D721Med (cell line): ENCODE measurements around the gene TRABD.
A peak's percentile ranks its signal among the peaks of the same experiment; 100 is the strongest.
"Not testable (repeated sequence)": the region's sequence is repeated elsewhere in the genome, so short reads cannot be mapped to it uniquely, and the experiment has no call there.

Source experiments
- DNase-seq: peaks from one replicate; pipeline ENCODE4 v3.0.0; 2011; ENCODE audit warnings: low spot score; ENCODE audit not compliant: insufficient read length
- FAIRE-seq: peaks from 2 replicates; lab custom pipeline; 2011; peaks lifted over from hg19 to GRCh38; lab: Jason Lieb, UNC
- TF ChIP-seq, protein P1 (sequence below): IDR thresholded peaks from 2 replicates; pipeline ENCODE4 v1.5.1; 2012; ENCODE audit warnings: mild to moderate bottlenecking, control low read depth; ENCODE audit not compliant: insufficient read depth; ENCODE audit errors: missing control alignments

TRABD gene

GRCh38 chr22:50199829-50200460 lies 14.2 kb downstream of the TRABD start:
- TF ChIP-seq, protein P1, sequence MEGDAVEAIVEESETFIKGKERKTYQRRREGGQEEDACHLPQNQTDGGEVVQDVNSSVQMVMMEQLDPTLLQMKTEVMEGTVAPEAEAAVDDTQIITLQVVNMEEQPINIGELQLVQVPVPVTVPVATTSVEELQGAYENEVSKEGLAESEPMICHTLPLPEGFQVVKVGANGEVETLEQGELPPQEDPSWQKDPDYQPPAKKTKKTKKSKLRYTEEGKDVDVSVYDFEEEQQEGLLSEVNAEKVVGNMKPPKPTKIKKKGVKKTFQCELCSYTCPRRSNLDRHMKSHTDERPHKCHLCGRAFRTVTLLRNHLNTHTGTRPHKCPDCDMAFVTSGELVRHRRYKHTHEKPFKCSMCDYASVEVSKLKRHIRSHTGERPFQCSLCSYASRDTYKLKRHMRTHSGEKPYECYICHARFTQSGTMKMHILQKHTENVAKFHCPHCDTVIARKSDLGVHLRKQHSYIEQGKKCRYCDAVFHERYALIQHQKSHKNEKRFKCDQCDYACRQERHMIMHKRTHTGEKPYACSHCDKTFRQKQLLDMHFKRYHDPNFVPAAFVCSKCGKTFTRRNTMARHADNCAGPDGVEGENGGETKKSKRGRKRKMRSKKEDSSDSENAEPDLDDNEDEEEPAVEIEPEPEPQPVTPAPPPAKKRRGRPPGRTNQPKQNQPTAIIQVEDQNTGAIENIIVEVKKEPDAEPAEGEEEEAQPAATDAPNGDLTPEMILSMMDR, result no peak
- no peak for DNase-seq
- no peak for FAIRE-seq

- TF ChIP-seq, protein P1, result no peak
- FAIRE-seq (no peak), DNase-seq (peak; percentile 81)
Observed at GRCh38 chr22:50200461-50201190, 14.9 kb downstream of the TRABD start, which contains the start of gene SELENOO. TSS of gene SELENOO (plus strand) at chr22:50201011. CDS start at chr22:50201037, 26 bp downstream.

DNA sequence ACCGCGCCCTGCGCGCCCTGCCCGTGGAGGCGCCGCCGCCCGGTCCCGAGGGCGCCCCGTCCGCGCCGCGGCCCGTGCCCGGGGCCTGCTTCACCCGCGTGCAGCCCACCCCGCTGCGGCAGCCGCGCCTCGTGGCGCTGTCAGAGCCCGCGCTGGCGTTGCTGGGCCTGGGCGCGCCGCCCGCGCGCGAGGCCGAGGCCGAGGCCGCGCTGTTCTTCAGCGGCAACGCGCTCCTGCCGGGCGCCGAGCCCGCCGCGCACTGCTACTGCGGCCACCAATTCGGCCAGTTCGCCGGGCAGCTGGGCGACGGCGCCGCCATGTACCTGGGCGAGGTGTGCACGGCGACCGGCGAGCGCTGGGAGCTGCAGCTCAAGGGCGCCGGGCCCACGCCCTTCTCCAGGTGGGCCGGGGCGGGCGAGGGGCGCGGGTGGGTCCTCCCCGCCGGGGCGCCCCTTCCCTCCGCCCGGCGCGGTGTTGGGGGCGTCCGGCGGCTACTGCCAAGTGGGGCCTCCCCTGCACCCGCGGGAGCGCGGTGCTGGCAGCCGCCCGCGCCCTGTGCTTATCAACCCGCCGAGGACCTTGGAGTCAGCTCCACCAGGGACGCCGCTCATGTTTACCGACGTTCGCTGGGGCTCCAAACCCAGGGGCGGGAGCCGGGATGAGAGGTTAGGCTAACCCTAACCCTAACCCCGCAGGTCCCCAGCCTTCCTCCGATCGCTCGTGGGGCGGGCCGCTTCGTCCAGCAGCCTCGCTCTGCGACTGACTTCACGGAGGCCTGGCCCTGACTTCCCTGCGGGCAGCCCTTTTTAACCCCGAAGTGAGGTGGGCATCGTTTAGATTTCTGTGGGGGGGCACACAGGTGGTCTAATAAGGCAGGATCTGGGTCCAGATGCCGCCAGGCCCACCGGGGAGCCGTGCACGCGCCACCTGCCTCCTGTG lies 15.7 kb downstream of the TRABD start:
- TF ChIP-seq, protein P1, result no peak
- DNase-seq, result no peak
- no peak for FAIRE-seq

GRCh38 chr22:50202130-50202666 lies 16.5 kb downstream of the TRABD start:
- TF ChIP-seq, protein P1, result no peak
- no peak for DNase-seq
- no peak for FAIRE-seq

DNA sequence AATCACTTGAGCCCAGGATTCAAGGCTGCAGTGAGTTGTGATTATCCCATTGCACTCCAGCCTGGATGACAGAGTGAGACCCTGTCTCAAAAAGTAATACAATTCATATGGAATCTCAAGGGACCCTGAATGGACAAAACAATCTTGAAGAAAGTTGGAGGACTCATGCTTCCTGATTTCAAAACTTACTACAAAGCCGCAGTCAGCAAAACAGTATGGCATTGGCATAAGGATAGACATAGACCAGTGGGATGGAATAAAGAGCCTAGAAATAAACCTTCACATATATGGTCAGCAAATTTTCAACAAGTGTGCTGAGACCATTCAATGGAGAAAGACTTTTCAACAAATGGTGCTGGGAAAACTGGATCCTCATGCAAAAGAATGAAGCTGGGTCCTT lies 17.6 kb downstream of the TRABD start:
- FAIRE-seq, result no peak
- TF ChIP-seq, protein P1, result no peak

GRCh38 chr22:50204571-50204970 lies 18.9 kb downstream of the TRABD start:
- TF ChIP-seq, protein P1, result no peak
- FAIRE-seq, result no peak
- no peak for DNase-seq

More for the DNA sequence above, 17.6 kb downstream of the TRABD start:
- no peak for DNase-seq

GRCh38 chr22:50204998-50205397 lies 19.3 kb downstream of the TRABD start:
- DNase-seq, FAIRE-seq: not testable (repeated sequence)
